H9 (cell line): ENCODE measurements around the gene NSMF. TPM values are rescaled to one million over a fixed set of nuclear protein-coding genes. Genes with fewer than 3 reads are reported as not detected.
A peak's percentile ranks its signal among the peaks of the same experiment; 100 is the strongest.

Experiments used
- DNase-seq: peaks from one replicate; pipeline ENCODE4 v3.0.0-alpha.2; 2017
- H2AFZ ChIP-seq: one replicate; pipeline ENCODE4 v1.6.1; 2013; ENCODE audit warnings: mild to moderate bottlenecking, low read length, control low read depth, moderate library complexity
- H2AK5ac ChIP-seq: 2 replicates; pipeline ENCODE4 v1.6.1; 2013; ENCODE audit warnings: low read length, control low read depth, mixed read lengths; ENCODE audit not compliant: insufficient read length
- H2BK120ac ChIP-seq: one replicate; pipeline ENCODE4 v1.6.1; 2013; ENCODE audit warnings: low read depth, mild to moderate bottlenecking, low read length, control low read depth, inconsistent platforms; ENCODE audit not compliant: poor library complexity, severe bottlenecking
- H2BK12ac ChIP-seq: 2 replicates; pipeline ENCODE4 v1.6.1; 2013; ENCODE audit warnings: low read length, control low read depth, mixed read lengths, low read depth; ENCODE audit not compliant: insufficient read length
- H2BK15ac ChIP-seq: 2 replicates; pipeline ENCODE4 v1.6.1; 2013; ENCODE audit warnings: low read depth, low read length, control low read depth
- H2BK20ac ChIP-seq: one replicate; pipeline ENCODE4 v1.6.1; 2013; ENCODE audit warnings: low read depth, mild to moderate bottlenecking, low read length, control low read depth, inconsistent platforms; ENCODE audit not compliant: poor library complexity, severe bottlenecking
- H2BK5ac ChIP-seq: 2 replicates; pipeline ENCODE4 v1.6.1; 2013; ENCODE audit warnings: low read length, control low read depth, mixed read lengths; ENCODE audit not compliant: insufficient read length
- H3K14ac ChIP-seq: 2 replicates; pipeline ENCODE4 v1.6.1; 2013; ENCODE audit warnings: low read length, control low read depth; ENCODE audit not compliant: insufficient read depth
- H3K18ac ChIP-seq: 2 replicates; pipeline ENCODE4 v1.6.1; 2013; ENCODE audit warnings: low read depth, mild to moderate bottlenecking, mixed read lengths, low read length, control low read depth; ENCODE audit not compliant: insufficient read length
- H3K23ac ChIP-seq: 2 replicates; pipeline ENCODE4 v1.6.1; 2013; ENCODE audit warnings: low read length, control low read depth, mixed read lengths, low read depth; ENCODE audit not compliant: insufficient read length
- H3K23me2 ChIP-seq: 2 replicates; pipeline ENCODE4 v1.6.1; 2013; ENCODE audit warnings: low read depth, mild to moderate bottlenecking, mixed read lengths, low read length, control low read depth; ENCODE audit not compliant: insufficient read length, poor library complexity, severe bottlenecking
- H3K27ac ChIP-seq: 2 replicates; pipeline ENCODE4 v1.5.1; 2013; ENCODE audit warnings: low read length, control low read depth, mixed read lengths, low read depth; ENCODE audit not compliant: insufficient read length
- H3K27me3 ChIP-seq: 2 replicates; pipeline ENCODE4 v1.6.1; 2013; ENCODE audit warnings: low read length, control low read depth, inconsistent platforms; ENCODE audit not compliant: insufficient read depth
- H3K4ac ChIP-seq: 2 replicates; pipeline ENCODE4 v1.6.1; 2013; ENCODE audit warnings: low read depth, mild to moderate bottlenecking, control low read depth, inconsistent platforms, low read length, moderate library complexity
- H3K4me1 ChIP-seq: 2 replicates; pipeline ENCODE4 v1.6.1; 2013; ENCODE audit warnings: low read length, control low read depth, inconsistent platforms; ENCODE audit not compliant: insufficient read depth
- H3K4me2 ChIP-seq: 2 replicates; pipeline ENCODE4 v1.6.1; 2013; ENCODE audit warnings: low read length, control low read depth, mixed read lengths; ENCODE audit not compliant: insufficient read length, insufficient read depth
- H3K56ac ChIP-seq: 2 replicates; pipeline ENCODE4 v1.6.1; 2013; ENCODE audit warnings: low read depth, mild to moderate bottlenecking, mixed read lengths, low read length, control low read depth; ENCODE audit not compliant: insufficient read length
- H3K79me1 ChIP-seq: 2 replicates; pipeline ENCODE4 v1.6.1; 2013; ENCODE audit warnings: low read depth, mild to moderate bottlenecking, moderate library complexity, low read length, control low read depth, inconsistent platforms; ENCODE audit not compliant: insufficient read depth, poor library complexity, severe bottlenecking
- H3K79me2 ChIP-seq: 2 replicates; pipeline ENCODE4 v1.6.1; 2013; ENCODE audit warnings: low read length, control low read depth, inconsistent platforms; ENCODE audit not compliant: insufficient read depth
- H3K9ac ChIP-seq: 2 replicates; pipeline ENCODE4 v1.6.1; 2013; ENCODE audit warnings: low read length, control low read depth, mixed read lengths; ENCODE audit not compliant: insufficient read length; ENCODE audit errors: extremely low read depth
- H3K9me3 ChIP-seq: one replicate; pipeline ENCODE4 v1.6.1; 2013; ENCODE audit warnings: low read depth, low read length, inconsistent platforms; ENCODE audit not compliant: control insufficient read depth
- H3T11ph ChIP-seq: one replicate; pipeline ENCODE4 v1.6.1; 2013; ENCODE audit warnings: mild to moderate bottlenecking, low read length, control low read depth, inconsistent platforms
- H4K20me1 ChIP-seq: one replicate; pipeline ENCODE4 v1.6.1; 2013; ENCODE audit not compliant: control insufficient read depth, insufficient read length, insufficient read depth
- H4K5ac ChIP-seq: 2 replicates; pipeline ENCODE4 v1.6.1; 2013; ENCODE audit warnings: low read depth, mild to moderate bottlenecking, mixed read lengths, low read length, control low read depth; ENCODE audit not compliant: insufficient read length
- H4K8ac ChIP-seq: replicated peaks from 2 replicates; pipeline ENCODE4 v1.6.1; 2013; ENCODE audit warnings: low read length, control low read depth, mixed read lengths, low read depth; ENCODE audit not compliant: insufficient read length
- H4K91ac ChIP-seq: 2 replicates; pipeline ENCODE4 v1.6.1; 2013; ENCODE audit warnings: low read depth, mild to moderate bottlenecking, moderate library complexity, mixed read lengths, low read length, control low read depth; ENCODE audit not compliant: insufficient read length
- H3K27ac Mint-ChIP-seq, 3 experiments: 2 replicates in 2 of 3; 3 replicates in 1 of 3; pipeline ENCODE4 v1.8.0; 2020 to 2021; ENCODE audit warnings: mixed read lengths in 3 of 3, mild to moderate bottlenecking in 1 of 3, moderate library complexity in 1 of 3
- H3K27me3 Mint-ChIP-seq: 2 replicates; pipeline ENCODE4 v1.8.0; 2021; ENCODE audit warnings: low read depth, mild to moderate bottlenecking, moderate library complexity, mixed read lengths
- H3K36me3 Mint-ChIP-seq, 3 experiments: 2 replicates in 2 of 3; 3 replicates in 1 of 3; pipeline ENCODE4 v1.8.0; 2020 to 2021; ENCODE audit warnings: low read depth in 3 of 3, mixed read lengths in 3 of 3; ENCODE audit not compliant: insufficient read depth in 1 of 3
- H3K4me1 Mint-ChIP-seq, 2 experiments: 2 replicates each; pipeline ENCODE4 v1.8.0; 2020; ENCODE audit warnings: mixed read lengths in 2 of 2
- H3K4me3 Mint-ChIP-seq, 2 experiments: 2 replicates in 1 of 2; 3 replicates in 1 of 2; pipeline ENCODE4 v1.8.0; 2020 to 2021; ENCODE audit warnings: mild to moderate bottlenecking in 2 of 2, mixed read lengths in 2 of 2, moderate library complexity in 1 of 2
- H3K9me3 Mint-ChIP-seq, 2 experiments: 2 replicates in 1 of 2; 3 replicates in 1 of 2; pipeline ENCODE4 v1.8.0; 2020; ENCODE audit warnings: mild to moderate bottlenecking in 2 of 2, mixed read lengths in 2 of 2, moderate library complexity in 1 of 2
- CTCF ChIP-seq: fragments of 200-600 bp; sonication (generic); conservative IDR thresholded peaks from 3 replicates; pipeline ENCODE4 v1.8.0; 2021; ENCODE audit warnings: antibody characterized with exemption, mild to moderate bottlenecking
- WGBS: extraction: QIAGEN DNeasy Blood & Tissue Kit; methylation state at CpG from one replicate; pipeline ENCODE4 v1.1.7; 2013; ENCODE audit warnings: missing lambda C conversion rate, low lambda C conversion rate, mixed read lengths; ENCODE audit not compliant: insufficient read length; ENCODE audit errors: extremely low coverage; 5-methylcytosine and 5-hydroxymethylcytosine counted together
- total RNA-seq: library from RNA; stranded (reverse); gene quantifications from 2 replicates; pipeline ENCODE4 v1.2.1, GENCODE V29; 2021

Gene NSMF
- total RNA-seq, 1 experiment from 2014 or later = 46.3 TPM

GRCh38 chr9:137454145-137454596 lies 5.0 kb downstream of the NSMF start:
- H3K27me3 Mint-ChIP-seq = no peaks in the 10 kb centered on the region
- Histone ChIP-seq H2BK5ac (no peak overlapping the region), H2AFZ (no peak overlapping the region), H3K27ac (no peak overlapping the region), H3K4me1 (no peaks in the 10 kb centered on the region), H2BK20ac (no peak overlapping the region), H3K56ac (no peak overlapping the region), H4K5ac (no peak overlapping the region), H3K18ac (peak overlapping the region; percentile 81), H3K4me2 (peak overlapping the region; percentile 45), H3K27me3 (no peaks in the 10 kb centered on the region), H3K4ac (no peak overlapping the region), H3K23me2 (peaks cover 4% of the 10 kb centered on the region), H3K79me1 (no peaks in the 10 kb centered on the region), H3K23ac (no peak overlapping the region), H4K91ac (no peak overlapping the region), H3K14ac (peak overlapping the region; percentile 79), H2AK5ac (no peak overlapping the region), H3T11ph (no peak overlapping the region), H2BK12ac (no peak overlapping the region), H4K20me1 (peaks cover 6% of the 10 kb centered on the region), H3K79me2 (no peaks in the 10 kb centered on the region), H2BK120ac (no peak overlapping the region), H2BK15ac (no peak overlapping the region), H4K8ac (no peak overlapping the region), H3K9ac (no peak overlapping the region), H3K9me3 (no peaks in the 10 kb centered on the region)
- WGBS = no CpG with 5 or more reads among the region's 24 CpGs
- TF ChIP-seq CTCF = no peak
- H3K4me1 Mint-ChIP-seq = peaks cover 5 to 14% of the 10 kb centered on the region in 2 experiments; a peak in 3 of 4 replicates
- H3K27ac Mint-ChIP-seq = peak overlapping the region in 2 of 3 experiments; percentile 81 to 82; a peak in 2 of 7 replicates
- H3K4me3 Mint-ChIP-seq = peak overlapping the region; percentile 60 to 72
- peak; percentile 80 for DNase-seq
- no peaks in the 10 kb centered on the region for H3K9me3 Mint-ChIP-seq
- H3K36me3 Mint-ChIP-seq = peaks cover 0 to 31% (median 15%) of the 10 kb centered on the region in 3 experiments; a peak in 5 of 7 replicates
